AG10803 (cell line): ENCODE measurements around the gene UBE2O.

ENCODE experiments used
- DNase-seq: peaks from one replicate; pipeline ENCODE4 v3.0.0; 2010; ENCODE audit warnings: low read depth
- H3K4me3 ChIP-seq: 2 replicates; pipeline ENCODE4 v1.5.1; 2011; ENCODE audit warnings: mild to moderate bottlenecking, low read length, control low read depth
- TF ChIP-seq, protein P1 (sequence below): conservative IDR thresholded peaks from 2 replicates; pipeline ENCODE4 v1.5.1; 2011; ENCODE audit warnings: mild to moderate bottlenecking, low read length, control low read depth, inconsistent platforms

The UBE2O gene

DNA sequence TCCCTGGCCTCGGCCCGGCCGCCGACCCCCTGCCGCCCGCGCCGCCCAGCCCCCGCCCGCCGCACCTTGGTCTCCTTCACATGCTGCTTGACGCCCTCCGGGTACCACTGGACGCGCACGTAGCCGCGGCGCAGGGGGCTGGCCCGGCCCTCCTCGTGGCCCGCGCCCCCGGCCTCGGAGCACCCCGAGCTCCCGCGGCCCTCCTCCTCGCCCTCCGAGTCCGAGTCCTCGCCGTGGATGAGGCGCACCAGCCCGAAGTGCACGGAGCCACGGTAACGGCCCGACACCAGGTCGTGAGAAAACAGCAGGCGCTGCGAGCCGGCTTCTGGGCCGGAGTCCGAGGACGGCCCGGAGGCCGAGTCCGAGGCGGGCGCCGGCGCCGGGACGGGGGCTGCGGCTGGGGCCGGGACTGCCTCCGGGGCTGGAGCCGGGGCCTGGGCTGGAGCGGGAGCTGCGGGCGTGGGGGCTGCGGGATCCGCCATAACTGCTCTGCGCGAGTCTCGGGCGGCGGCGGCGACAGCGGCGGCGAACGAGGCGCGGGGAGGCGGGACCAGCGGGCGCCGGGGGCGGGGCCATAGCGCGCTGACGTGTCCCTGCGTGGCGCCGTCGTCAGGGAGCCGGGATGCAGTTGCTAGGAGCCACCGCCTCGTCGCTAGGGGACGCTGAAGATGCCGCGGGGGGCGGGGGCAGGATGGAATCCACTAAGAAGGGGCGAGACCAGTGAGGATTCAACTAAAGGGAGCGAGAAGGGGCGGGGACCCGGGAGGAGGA is at the start of gene UBE2O:
TSS of gene UBE2O (minus strand) at position 493 of the 771 bp plus-strand sequence. CDS start at position 482, 11 bp downstream.
- peak; percentile 79 for DNase-seq
- TF ChIP-seq, protein P1, sequence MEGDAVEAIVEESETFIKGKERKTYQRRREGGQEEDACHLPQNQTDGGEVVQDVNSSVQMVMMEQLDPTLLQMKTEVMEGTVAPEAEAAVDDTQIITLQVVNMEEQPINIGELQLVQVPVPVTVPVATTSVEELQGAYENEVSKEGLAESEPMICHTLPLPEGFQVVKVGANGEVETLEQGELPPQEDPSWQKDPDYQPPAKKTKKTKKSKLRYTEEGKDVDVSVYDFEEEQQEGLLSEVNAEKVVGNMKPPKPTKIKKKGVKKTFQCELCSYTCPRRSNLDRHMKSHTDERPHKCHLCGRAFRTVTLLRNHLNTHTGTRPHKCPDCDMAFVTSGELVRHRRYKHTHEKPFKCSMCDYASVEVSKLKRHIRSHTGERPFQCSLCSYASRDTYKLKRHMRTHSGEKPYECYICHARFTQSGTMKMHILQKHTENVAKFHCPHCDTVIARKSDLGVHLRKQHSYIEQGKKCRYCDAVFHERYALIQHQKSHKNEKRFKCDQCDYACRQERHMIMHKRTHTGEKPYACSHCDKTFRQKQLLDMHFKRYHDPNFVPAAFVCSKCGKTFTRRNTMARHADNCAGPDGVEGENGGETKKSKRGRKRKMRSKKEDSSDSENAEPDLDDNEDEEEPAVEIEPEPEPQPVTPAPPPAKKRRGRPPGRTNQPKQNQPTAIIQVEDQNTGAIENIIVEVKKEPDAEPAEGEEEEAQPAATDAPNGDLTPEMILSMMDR: peak; percentile 44

DNA sequence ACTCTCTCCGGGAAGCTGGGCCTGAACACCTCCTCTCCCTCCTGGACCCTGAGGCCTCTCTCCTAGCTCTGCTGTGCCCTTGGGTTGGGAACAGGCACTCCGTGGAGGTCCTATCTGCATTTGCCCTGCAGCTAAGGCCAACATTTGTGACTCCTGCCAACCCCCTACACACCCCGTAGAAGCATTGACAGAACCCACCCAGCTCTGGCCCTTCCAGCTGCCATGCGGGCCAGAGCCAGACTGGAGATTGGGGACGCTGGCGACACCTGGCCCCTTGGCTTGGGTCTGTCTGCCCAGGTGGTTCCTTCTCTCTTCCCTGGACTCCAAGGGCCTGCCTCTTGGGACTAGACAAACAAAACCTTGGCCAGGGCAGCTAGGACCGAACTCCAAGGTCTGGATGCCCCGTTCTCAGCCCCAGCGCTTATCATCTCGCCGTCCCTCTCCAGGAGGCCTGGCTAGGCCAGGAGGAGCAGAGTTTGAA is 48.9 kb upstream of the UBE2O start:
- TF ChIP-seq, protein P1: no peak
- DNase-seq: no peak
- H3K4me3 ChIP-seq: peak overlapping the region; percentile 65

More for the DNA sequence above, at the start of gene UBE2O:
- H3K4me3 ChIP-seq: peak within 1 kb of the TSS; percentile 71

DNA sequence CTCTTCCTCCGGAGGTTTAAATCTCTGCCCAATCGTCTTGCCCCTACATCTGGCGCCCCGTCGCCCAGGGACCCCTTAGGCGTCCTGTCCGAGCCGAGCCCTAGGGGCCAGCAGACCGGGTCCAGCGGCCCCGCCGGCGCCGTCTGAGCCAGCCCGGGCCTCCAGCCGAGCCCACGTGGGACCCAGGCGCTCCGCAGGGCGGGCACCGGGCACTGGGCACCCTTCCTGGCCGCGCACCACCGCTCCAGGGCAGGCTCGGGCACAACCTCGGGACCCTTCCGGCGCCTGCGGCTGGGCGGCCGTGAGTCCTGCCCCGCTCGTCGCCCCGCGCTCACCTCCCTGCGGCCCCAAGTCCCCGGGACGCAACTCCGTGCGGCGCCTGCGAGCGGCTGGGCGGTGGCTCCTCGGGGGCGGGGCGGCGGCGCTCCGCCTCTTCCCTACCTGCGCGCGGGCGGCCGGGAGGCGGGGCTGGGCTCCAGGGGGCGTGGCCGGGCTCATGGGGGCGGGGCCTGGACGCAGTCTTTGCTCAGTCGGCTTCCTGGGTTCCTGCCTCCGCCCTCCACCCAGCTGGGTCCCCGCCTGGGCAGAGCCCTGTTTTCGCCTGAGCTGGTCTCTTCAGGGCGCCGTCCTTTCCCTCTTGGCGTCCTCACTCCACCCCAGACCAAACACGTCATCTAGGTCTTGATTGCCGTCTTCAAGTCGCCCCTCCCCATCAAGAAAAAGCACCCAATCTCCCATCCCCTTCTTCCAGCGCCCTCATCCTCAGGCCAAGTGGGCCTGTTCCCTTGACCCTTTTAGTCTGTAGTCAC is 48.3 kb upstream of the UBE2O start, which contains the start of gene RHBDF2:
TSS of gene RHBDF2 (minus strand) at position 406 of the 809 bp plus-strand sequence. CDS start 19,899 bp downstream, outside the sequence.
- TF ChIP-seq, protein P1: no peak

DNA sequence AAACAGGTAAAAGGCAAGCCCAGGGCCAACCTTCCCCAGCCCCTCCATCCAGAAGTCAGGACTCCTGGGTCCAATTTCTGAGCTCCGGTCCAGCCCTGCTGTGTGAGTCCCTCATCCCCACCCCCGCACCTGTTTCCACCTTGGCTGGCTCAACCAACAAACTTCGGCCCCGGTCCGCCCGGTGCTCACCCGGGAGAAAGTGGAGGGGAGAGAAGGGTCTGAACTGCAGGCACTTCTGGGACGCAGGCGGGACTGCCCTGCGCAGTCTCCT is 47.7 kb upstream of the UBE2O start:
- no peak for DNase-seq
- TF ChIP-seq, protein P1: no peak
- peak overlapping the region; percentile 65 for H3K4me3 ChIP-seq

More for the DNA sequence above, 48.3 kb upstream of the UBE2O start, which contains the start of gene RHBDF2:
- H3K4me3 ChIP-seq: peak within 1 kb of the TSS; percentile 65
- peak; percentile 70 for DNase-seq

DNA sequence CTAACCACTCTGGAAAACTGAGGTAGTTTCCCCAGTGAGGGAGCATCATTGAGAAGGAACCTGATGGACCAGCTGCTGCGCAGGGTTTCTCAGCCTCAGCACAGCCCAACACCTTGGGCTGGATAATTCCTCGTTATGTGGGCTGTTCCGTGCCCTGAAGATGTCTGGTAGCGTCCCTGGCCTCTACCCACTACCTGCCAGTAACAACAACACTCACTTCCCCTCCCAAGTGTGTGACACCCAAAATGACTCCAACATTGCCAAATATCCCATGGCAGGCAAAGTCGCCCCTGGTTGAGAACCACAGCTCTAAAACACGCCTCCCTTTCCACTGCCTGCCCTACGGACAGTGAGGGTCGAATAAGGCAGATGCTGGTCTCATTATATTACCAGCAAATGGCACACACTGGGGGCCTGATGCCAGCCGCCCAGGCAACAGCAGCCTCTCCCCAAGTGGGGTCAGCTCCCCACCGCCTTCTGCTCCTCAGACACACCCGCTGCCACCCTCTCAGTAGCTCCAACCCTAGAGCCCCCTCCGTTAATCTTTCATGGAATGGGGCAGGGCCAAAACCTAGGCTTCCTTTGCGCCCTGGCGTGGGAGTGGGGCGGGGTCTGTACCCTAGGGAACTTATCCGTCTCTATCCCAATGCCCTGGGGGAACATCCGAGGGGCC is 47.3 kb upstream of the UBE2O start:
- TF ChIP-seq, protein P1: no peak
- H3K4me3 ChIP-seq: peak overlapping the region; percentile 65
- no peak for DNase-seq

DNA sequence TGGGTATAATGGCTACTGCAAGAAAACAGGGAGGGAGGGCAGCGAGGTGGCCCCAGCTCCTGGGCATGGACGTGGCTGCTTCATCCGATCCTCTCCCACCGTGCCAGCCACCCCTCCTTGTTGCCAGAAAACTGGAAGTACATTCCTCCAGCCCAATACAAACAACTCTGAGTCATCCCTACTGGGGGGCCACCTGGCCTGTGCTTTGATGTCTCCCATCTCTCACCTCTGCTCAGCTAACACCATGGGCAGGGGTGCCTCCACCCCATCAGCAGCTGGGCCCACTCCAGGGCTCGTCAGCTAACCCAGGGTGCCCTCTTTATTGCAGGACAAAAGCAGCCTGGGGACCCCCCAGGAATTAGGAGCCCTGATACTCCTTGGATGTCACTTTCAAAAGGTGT is 46.3 kb upstream of the UBE2O start:
- TF ChIP-seq, protein P1: no peak
- no peak overlapping the region for H3K4me3 ChIP-seq
- no peak for DNase-seq
